Activated CD8-positive, alpha-beta memory T cell treated with anti-CD3 and anti-CD28 coated beads, Interleukin-2, amount 50 U/mL, for 48 hours (primary cell): ENCODE data around the gene UBE2Q1.

Source experiments
- DNase-seq: peaks from one replicate; pipeline ENCODE4 v3.0.0-alpha.2; 2020

The UBE2Q1 gene

DNA sequence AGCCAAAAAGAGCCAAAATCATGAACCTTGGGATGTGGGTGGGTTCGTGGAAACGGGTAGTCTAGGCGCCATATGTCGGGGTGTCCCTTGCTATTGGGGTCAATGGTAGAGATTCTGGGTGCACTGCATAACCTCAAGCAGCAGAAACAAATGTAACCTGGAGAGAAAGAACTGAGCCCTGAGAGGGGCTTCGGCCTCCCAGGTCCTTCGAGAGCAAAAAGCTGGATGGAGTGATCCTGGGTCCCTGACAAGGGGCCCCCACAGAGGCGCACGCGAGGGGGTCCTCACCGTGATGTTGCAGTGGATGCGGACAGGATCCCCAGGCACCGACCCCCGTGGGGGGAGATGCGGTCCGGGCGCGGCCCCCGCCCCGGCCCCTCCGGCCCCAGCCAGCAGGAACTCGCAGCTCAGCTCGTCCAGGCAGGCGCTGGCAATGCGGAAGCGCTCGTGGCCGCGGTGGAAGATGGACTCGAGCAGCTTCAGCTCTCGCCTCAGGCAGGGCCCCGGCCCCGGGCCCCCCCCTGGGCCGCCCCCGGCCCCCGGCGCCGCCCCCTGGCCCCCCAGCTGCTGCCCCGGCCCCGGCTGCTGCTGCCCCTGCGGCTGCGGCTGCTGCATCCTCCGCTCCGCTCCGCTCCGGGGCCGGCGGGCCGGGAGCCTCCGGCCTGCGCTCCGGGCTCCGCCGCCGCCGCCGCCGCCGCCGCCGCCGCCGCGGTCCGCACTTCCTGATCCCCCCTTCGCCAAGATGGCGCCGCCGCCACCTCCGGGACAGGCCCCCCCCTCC lies at the start of gene UBE2Q1:
Gene UBE2Q1, minus strand, starts transcription at position 724 of the 781 bp plus-strand sequence. Its CDS starts 109 bp downstream, at position 615.
- DNase-seq: peak; percentile 69

DNA sequence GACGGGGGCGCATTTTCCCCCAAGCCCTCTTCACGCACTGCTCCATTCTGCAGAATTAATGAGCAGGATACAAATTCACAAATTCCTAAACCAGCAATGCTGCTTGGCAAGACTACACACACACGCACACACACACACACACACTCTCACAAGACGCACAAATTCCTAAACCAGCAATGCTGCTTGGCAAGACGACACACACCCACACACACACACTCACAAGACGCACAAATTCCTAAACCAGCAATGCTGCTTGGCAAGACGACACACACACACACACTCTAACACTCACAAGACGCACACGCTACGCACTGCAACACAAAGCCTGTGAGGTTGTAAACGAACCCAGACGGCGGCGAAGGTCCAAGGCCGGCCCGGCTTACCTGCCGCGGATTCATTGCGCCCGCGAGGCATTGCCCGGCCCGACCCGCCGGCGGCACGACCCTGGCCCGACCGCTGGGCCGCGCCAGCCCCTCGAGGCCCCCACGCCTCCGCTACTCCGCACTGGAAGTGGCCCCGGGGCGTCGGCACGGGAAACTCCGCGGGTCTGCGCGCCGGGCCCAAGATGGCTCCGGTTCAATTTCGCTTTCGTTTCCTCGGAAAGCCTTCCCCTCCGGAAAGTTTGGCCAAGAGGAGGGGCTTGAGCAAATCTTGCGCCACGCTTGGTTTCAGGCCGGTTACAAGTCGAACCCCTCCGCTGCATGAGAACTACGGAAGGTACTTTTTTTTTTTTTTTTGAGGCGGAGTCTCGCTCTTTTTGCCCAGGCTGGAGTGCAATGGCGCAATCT lies 49.3 kb upstream of the UBE2Q1 start, which contains the start of gene ADAR:
Gene ADAR, minus strand, starts transcription at position 578 of the 788 bp plus-strand sequence. Its CDS starts 180 bp downstream, at position 398.
- peak; percentile 90 for DNase-seq

DNA sequence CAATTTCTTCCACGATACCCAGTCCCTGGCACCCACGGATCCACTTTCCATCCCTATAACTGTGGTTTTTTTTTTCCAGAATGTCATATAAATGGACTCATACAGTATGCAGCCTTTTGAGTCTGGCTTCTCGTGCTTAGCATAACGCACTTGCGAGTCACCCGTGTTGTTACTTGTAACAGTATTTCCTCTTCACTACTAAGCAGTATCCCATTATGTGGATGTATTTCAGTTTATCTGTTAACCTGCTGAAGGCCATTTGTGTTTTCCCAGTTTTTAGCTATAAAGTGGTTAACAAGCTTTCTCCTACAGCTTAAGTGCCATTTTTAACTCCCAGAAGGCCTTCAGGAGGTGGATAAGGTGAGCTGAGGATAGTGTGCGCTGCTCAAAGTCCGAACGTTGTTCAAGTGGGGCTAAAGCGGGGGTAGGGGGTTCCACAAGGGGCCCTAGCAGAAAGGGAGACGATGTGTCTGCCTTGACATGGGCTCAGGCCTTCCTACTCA lies 48.7 kb upstream of the UBE2Q1 start:
- no peak for DNase-seq

DNA sequence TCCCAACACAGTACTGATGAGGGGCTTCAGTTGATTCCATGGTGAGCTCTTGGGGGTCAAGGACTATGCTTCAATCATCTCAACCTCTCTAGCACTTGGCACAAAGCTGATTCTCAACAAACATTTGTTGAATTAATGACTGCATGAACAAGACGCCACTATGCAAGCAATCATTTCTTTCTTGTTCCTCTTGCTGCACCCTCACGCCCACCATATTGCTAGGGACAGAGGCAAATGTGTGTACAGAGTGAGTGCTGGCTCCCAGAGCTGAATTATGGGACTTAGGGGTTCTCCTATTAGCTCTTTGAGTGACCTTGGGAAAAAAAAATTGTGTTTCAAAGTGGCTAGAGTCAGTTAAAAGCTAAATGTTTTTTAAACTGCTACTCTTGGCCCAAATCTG lies 47.1 kb upstream of the UBE2Q1 start:
- no peak for DNase-seq

DNA sequence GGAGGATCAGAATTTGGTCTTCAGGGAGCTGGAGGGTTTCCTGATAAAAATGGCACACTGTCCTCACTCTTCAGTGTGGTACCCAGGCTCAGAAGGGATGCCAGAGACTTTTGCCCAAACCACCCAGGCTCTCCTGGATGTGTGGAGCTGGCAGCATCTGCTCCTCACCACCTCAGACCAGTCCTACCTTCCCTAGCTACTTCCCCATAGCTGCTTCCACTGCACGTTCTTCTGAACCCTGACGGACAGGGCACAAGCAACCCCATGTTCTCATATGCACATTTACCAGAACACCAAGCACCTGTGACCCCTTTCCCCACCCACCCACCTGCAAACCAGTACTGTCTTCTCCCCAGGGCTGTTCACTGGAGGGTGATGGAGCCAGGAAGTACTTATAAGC lies 44.9 kb upstream of the UBE2Q1 start:
- DNase-seq: no peak

DNA sequence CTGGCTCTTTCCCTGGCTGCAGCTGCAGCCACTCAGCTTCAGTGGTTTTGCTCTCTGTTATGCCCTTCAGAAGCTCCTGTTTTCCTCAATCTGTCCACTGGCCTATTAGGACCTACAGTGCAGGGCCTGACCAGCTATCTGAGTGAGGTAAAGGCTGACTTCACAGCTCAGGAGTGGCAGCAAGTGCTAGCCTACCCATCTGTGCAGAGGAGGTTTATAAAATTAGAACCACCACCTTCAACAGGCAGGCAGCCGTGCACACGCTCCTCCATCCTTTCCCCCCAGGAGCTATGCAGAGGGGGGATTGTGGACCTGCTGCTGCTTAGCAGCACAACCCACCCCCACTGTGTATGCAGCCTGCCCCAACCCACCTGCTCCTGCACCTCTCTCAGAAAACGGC lies 41.2 kb upstream of the UBE2Q1 start:
- DNase-seq: no peak

DNA sequence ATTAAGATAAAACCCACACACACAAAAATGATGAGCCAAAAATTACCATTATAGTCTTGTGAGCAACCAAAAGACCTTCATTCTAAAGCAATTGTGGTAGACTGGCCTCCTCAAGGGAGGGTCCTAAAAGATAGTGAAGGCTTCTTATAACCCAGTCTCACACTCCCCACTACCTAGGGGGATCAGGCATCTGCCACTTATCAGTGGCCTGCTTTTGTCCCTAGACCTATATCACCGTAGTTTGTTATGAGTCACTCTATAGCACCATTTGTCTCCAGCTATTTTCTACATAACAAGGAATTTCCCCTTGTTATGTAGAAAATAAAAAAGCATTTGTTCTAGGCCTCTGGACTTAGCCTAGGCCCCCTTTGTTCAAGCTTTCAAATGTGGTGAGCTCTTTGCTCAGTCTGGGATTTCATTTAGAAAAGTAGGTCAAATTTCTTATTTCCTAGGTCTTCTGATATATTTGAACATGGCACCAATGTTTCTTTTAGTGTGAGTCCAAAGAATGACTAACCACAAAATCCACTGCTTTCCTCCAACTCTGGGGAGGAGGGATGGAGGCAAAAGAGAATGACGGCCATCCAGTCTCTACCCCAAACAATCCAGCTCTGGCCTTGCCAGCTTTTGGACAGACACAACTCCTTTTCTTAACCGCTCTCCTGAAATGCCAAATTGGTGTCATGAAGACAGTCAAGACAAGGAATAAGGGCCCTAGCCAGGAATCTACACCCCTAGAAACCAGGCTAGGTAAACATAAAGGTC lies 40.6 kb upstream of the UBE2Q1 start:
- no peak for DNase-seq

DNA sequence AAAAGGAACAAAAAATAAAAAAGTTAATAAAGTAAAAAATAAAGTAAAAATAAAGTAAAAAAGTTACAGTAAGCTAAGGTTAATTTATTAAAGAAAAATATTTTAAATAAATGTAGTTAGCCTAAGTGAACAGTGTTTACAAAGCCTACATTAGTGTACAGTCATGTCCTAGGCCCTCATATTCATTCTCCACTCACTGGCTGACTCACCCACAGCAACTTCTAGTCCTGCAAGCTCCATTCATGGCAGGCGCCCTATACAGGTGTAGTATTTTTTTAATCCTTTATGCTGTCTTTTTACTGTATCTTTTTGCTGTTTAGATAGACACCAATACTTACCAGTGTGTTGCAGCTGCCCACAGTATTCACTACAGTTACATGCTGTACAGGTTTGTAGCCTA lies 37.2 kb upstream of the UBE2Q1 start:
- no peak for DNase-seq

DNA sequence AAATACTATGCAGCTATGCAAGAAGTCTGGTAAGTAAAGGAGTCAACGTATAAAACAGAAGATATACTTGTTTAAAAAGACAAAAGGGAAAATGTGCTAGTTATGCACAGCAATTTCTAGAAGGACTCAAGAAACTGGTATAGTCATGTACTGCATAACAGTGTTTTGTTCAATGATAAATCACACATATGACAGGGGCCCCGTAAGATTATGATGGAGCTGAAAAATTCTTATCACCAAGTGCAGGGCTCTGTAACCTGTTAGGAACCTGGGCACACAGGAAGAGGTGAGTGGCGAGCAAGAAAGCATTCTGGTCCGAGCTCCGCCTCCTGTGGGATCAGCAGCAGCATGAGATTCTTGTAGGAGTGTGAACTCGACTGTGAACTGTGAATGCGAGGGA lies 36.3 kb upstream of the UBE2Q1 start:
- no peak for DNase-seq

DNA sequence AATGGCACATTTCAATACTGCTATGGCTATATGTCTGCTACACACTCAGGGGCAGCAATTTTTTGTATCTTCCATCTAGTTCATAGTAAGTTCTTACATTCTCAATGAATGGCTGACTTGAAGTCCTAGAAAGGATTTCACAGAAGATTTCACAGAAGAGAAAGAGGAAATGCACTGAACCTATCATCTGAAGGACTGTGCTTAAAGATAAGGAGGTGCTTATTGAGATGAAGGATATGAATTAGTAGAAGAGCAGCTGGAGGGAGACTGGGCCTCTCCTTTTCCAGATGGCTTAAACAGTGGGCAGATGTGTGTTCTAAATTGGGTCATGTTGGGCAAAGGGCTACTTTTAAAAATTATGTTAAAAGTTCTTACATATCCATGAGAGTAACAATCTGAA lies 34.9 kb upstream of the UBE2Q1 start:
- DNase-seq: no peak

DNA sequence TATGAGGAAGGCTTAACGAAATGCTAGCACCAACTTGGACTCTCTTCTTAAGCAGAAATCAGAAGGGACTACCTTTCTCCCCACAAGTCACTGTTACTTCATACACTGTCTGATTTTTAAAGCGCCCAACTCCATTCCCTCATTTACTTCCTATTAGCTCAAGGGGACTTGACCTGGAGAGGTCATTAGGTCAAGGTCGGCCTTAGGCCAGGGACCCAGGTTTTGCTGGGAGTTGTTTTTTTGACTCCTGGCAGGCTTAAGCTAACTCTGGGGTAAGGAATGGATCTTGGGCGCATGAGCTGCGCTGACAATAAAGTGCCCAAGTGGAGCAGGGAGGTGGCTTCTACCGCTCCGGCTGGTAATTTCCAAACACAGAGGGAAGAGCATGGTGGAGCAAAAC lies 32.7 kb upstream of the UBE2Q1 start:
- DNase-seq: no peak

DNA sequence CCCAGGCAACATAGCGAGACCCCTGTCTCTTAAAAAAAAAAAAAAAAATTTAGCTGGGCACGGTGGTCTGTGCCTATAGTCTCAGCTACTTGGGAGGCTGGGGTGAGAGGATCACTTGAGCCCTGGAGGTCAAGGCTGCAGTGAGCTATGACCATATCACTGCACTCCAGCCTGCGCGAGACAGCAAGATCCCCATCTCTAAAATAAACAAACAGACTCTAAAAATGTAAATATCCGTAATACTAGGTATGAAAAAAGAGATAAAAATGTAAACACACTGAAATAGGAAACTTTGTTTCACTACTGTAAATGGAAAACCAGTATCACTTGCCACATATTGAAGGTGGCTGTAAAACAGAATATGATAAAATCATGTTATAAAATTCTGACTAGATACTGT lies 32.3 kb upstream of the UBE2Q1 start:
- no peak for DNase-seq

DNA sequence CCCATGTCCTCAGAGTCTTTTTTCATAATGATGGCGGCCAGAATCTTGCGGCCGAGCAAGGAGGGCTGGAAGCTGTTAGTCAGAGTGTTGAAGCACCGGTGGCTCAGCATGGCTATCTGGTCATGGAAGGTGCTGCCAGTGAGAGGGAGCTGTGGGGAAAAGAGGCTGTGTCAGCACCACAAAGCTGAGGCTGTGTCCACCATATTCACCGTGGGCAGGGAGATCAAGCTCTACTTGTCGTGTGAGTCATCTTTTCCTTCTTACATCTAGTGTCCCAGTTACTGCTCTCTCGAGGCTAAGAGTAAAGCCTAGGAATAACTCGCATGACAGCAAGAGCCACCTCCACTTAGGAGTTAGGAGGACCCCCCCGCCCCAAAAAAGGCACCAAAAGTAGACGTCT lies 31.3 kb upstream of the UBE2Q1 start:
- DNase-seq: no peak

DNA sequence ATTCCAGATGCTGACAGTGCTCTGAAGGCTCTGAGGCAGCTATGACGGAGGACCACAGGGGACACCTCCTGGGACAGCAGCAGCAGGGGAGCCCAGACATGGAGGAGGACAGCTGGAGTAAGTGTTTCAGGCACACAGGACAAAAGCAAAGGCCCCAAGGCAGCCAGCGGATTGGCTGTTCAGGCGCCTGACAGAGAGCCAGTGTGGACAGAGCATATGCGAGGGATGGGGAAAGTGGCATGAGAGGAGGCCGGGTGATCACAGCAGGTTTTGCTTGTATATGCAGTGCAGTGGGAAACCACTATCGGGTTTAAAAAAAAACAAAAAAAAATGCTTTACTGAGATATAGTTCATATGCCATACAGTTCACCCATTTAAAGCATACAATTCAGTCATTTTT lies 28.2 kb upstream of the UBE2Q1 start:
- no peak for DNase-seq

DNA sequence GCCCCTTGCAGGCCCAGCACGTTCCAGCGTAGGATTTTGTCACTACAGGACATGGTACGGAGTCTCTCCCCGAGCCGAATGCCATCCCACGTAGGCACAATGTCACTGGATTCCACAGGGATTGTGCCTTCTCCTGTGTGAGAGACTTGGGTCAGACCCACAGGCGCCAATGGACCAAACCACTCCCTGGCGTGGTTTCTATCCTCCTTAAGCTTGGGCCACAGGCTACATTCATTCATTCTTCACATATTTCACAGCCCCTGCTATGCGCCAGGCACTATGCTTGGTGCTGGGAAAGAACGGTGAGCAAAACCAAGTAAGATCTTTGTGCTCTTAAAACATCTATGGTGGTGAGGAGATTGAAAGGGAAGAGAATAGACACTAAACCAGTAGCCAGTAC lies 27.8 kb upstream of the UBE2Q1 start:
- no peak for DNase-seq

DNA sequence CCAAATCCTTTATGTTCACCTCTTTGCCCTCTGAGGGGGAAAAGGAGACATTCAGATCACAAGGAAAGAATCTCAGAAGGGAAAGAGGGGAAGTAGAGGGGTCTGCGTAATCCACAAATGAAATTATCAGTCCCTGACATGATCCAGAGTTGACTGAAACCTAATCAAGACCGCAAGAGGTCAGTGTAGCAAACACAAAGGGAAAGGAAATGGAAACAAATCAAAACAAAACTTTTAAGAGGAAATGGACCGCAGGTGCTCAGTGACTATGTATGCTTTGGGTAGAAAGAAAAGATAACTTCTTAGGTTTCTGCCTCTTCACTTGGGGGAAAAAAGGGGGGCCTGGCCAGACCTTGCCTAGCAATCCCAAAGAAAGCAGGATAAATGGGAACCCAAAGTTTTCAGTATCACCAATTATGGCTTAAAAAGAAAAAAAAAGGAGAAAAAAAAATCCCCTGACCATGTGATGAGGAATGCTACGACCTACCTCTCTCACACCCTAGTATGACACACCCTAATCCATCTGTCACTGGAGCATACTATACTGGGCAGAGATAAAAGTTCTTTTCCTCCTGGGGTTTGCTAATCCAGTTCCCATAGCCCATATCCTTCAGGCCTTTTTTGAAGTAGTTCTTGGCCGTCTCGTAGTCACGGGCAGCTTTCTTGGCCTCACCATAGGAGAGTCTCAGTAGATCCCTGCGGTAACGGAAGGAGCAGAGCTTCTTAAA lies 26.0 kb upstream of the UBE2Q1 start:
- DNase-seq: no peak

DNA sequence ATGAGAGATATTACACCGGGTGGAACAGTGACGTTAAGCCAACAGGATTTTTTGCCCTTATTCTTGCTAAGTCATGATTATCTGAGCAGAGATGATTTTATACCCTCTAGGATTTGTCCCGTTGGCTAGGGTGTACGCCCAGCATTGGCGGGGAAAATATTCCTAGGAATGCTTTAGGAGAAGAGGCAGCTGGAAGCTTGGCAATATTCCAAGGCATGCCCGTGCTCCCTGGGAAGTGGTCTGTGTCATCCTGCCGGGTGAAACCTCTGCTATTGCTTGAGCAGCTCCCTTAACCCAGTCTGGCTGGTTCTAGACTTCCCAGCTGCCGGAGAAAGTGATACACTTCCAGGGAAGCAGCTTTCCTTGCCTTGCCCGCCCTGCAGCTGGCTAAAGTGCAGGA lies 25.3 kb upstream of the UBE2Q1 start:
- DNase-seq: no peak

DNA sequence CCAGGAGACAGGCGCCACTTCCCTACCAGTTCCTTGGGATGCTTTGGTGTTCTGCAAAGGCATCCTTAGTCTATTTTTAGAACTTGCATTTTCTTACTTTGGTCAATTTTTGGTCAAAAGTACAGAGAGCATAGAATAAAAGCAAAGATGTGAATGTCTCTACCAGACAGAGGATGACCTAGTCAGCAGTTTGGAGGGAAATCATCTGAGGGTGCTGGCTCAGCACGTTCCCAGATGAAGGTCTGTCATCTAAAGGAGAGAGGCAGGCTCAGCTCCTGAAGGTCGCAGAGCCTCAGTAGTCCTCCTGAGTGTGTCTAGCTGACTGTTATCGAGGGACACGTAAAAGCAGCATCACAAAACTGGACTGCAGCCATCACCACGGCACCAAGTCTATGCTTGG lies 24.4 kb upstream of the UBE2Q1 start:
- no peak for DNase-seq

DNA sequence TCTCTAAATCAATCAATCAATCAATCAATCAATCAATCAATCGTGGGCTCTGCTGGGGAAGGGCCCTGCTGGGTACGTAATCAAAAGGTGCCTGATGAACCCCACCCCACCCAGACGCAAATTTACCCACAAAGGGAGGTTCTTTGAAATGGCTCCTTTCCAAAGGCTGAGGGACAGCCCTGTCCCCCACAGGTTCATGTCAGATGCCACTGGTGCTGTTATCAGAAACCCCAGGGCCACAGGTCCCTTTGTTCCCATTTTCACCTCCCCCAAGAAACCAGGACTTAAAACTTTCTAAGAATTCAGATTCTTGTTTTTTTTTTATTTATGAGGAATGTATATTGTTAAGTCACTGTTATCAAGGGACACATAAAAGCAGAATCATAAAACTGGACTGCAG lies 23.3 kb upstream of the UBE2Q1 start:
- DNase-seq: no peak

DNA sequence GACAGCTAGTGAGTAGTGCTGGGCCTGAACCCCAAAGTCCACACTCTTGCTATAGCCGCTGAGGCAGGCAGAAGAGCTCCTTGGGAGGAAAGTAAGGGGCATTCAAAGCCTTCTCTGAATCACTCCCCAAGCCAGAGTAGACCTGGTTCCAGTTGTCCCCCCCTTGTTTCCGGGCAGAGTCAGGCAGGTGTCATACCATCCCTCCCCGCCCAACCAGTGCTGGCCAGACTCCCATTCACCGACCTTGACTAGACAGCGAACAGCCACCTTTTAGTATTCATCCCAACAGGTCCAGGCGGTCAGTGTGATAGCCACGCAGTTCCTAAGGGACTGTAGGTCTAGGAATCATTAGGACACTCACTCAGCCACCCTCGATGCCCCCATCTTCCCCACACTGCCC lies 20.9 kb upstream of the UBE2Q1 start:
- no peak for DNase-seq

DNA sequence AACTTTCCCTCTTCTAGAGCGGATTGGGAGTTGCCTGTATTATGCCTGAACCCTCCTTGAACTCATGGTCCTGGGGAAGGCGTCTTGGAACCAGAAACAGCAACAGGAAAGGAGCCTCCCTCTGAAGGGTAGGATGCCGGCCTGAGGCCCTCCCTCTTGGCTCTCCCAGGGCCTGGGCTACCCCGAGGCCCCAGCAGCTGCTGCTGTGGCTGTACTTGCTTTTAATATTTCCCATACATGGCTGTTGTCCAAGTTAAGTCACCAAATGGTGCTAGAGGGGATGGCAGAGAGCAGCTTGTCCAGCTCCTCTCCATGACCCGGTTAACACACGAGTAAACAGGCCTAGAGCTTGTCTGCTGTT lies 19.6 kb upstream of the UBE2Q1 start:
- no peak for DNase-seq

DNA sequence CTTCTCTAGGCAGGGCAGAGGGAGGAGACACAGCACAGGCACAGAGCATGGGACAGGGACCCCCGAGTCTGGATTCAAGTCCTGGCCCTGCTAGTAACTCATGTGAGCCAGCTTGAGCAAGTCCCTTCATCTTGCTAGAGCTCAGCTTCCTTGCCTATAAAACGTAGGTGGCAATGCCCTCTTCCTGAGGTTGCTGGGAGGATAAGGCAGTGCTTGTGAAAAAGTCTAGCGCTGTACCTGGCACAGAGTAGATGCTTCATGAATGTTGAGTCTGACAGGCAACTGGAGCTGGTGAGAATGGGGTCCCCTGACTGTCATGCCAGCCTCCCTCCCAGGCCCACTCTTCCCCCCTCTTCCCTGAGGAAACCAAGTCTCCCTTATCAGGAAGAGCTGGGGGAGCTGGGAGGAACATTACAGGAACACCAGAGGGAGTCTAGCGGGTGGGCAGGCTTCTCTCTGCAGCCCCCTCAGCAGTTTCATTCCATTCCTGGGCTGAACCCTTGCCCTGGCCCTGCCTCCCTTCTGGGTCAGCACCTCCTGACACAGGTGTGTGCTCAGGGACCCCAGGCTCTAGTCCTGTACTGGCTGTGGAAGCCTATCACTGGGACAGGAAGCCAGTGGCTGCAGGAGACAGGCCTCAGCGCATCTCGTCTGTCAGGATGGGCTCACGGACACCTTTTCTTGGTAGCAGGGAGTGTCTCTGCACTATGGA lies 19.0 kb upstream of the UBE2Q1 start:
- DNase-seq: no peak
